ACC112 (cell line): ENCODE results near the gene PDE9A.

Experiments
- H2AFZ ChIP-seq: fragments of 200-600 bp; sonication (generic); one replicate; pipeline ENCODE4 v1.6.0; 2017; ENCODE audit warnings: antibody characterized with exemption, low read length; ENCODE audit not compliant: unreplicated experiment
- H3K27ac ChIP-seq: fragments of 200-600 bp; sonication (generic); 2 replicates; pipeline ENCODE4 v1.5.1; 2014; ENCODE audit warnings: low read depth, mild to moderate bottlenecking, antibody characterized with exemption, low read length, moderate library complexity
- H3K27me3 ChIP-seq: fragments of 200-600 bp; sonication (generic); 2 replicates; pipeline ENCODE4 v1.6.1; 2014; ENCODE audit warnings: mild to moderate bottlenecking, antibody characterized with exemption, low read length, moderate library complexity, mixed read lengths; ENCODE audit not compliant: insufficient read depth
- H3K36me3 ChIP-seq: fragments of 200-600 bp; sonication (generic); 2 replicates; pipeline ENCODE4 v1.6.1; 2016; ENCODE audit warnings: mild to moderate bottlenecking, antibody characterized with exemption, low read length, moderate library complexity, mixed read lengths; ENCODE audit not compliant: insufficient read depth
- H3K4me1 ChIP-seq: fragments of 200-600 bp; sonication (generic); one replicate; pipeline ENCODE4 v1.6.1; 2016; ENCODE audit warnings: low read length, mixed read lengths; ENCODE audit not compliant: insufficient read depth, unreplicated experiment, control insufficient read depth
- H3K4me3 ChIP-seq: fragments of 200-600 bp; sonication (generic); 2 replicates; pipeline ENCODE4 v1.5.1; 2014; ENCODE audit warnings: mild to moderate bottlenecking, low read depth, low read length
- H3K79me2 ChIP-seq: fragments of 200-600 bp; sonication (generic); one replicate; pipeline ENCODE4 v1.6.0; 2016; ENCODE audit warnings: low read length; ENCODE audit not compliant: control insufficient read depth, unreplicated experiment, insufficient read depth

PDE9A gene

GRCh38 chr21:42651515-42652401, 1.7 kb upstream of the PDE9A start:
- Histone ChIP-seq H3K4me1 (peaks cover 9% of the 10 kb centered on the region), H3K4me3 (no peak overlapping the region), H2AFZ (no peak overlapping the region), H3K36me3 (no peaks in the 10 kb centered on the region), H3K79me2 (no peaks in the 10 kb centered on the region), H3K27ac (no peak overlapping the region), H3K27me3 (peaks cover 30% of the 10 kb centered on the region)

- Histone ChIP-seq H3K27ac (no peak overlapping the region), H3K4me1 (peaks cover 9% of the 10 kb centered on the region), H2AFZ (peak overlapping the region; percentile 77), H3K79me2 (no peaks in the 10 kb centered on the region), H3K4me3 (peak overlapping the region; percentile 67), H3K36me3 (no peaks in the 10 kb centered on the region), H3K27me3 (peaks cover 37% of the 10 kb centered on the region)
Observed at GRCh38 chr21:42652527-42653230, 742 bp upstream of the PDE9A start.

GRCh38 chr21:42654179-42654912, 925 bp downstream of the PDE9A start:
- Histone ChIP-seq H3K27ac (no peak overlapping the region), H3K4me3 (peak overlapping the region; percentile 81)

DNA sequence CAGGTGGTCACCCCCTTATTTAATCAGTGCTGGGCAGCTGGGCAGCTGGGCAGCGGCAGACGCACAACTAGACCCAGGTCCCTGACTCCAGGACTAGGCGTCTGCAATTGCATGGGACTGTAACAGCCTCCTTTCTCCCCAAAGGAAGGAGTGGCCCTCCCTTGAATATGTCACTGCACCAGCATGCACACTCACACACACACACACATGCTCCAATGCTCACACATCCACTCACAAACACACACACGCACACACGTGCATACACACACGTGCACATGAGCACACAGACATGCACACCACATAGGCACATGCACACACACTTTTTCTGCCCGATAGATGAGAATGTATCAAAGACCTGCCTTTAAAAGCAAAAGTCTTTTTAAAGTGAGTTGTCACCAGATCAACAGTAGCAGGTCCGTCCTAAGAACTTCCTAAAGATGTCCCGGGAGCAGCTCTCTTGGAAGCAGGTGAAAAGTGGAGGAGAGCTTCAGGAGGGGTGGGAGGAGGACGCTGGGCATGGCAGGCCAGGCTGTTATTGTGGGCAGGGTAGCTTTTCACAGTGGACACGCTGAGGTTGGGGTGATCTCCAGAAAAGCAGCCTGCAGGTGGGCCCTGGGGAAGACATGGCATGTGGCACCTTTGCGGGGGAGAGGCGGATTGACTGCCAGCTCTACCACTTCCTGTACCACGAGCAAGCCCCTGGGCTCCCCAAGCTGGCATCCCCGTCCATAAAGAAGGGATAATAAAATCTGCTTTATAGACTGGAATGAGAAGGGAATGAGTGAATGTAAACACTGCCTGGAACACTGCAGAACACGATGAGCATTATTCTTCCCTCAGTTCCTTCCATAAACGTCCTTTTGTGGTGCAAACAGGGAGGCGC, 1.7 kb downstream of the PDE9A start:
- Histone ChIP-seq H3K36me3 (no peaks in the 10 kb centered on the region), H3K27ac (no peak overlapping the region), H3K79me2 (no peaks in the 10 kb centered on the region), H3K4me3 (peak overlapping the region; percentile 81), H3K27me3 (peaks cover 37% of the 10 kb centered on the region), H3K4me1 (peaks cover 9% of the 10 kb centered on the region), H2AFZ (no peak overlapping the region)

More at GRCh38 chr21:42654179-42654912, 925 bp downstream of the PDE9A start:
- Histone ChIP-seq H3K36me3 (no peaks in the 10 kb centered on the region), H3K79me2 (no peaks in the 10 kb centered on the region), H3K27me3 (peaks cover 37% of the 10 kb centered on the region), H2AFZ (no peak overlapping the region), H3K4me1 (peaks cover 9% of the 10 kb centered on the region)

GRCh38 chr21:42655796-42656770, 2.7 kb downstream of the PDE9A start:
- Histone ChIP-seq H3K27ac (no peak overlapping the region), H2AFZ (no peak overlapping the region), H3K79me2 (no peaks in the 10 kb centered on the region), H3K4me1 (peaks cover 9% of the 10 kb centered on the region), H3K27me3 (peaks cover 37% of the 10 kb centered on the region), H3K36me3 (no peaks in the 10 kb centered on the region), H3K4me3 (no peak overlapping the region)

DNA sequence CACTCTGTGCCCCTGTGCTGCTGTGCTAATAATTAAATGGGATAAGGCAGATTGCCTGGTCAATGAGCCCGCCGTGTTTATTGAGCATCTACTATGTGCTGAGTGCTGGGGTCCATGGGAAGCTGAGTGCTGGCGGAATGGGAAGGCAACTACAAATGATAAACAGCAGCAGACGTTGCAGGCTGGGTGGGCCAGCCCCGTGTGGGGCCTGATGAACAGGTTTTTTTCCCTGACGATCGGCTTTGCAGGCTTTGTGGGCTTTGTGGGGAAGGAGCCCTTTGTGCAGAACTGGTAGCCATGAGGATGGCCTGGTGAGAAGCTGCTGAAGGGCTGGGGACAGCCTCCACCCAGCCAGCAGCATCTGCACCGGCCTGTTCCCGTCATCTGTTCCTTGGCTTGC, 3.5 kb downstream of the PDE9A start:
- Histone ChIP-seq H3K4me1 (peaks cover 9% of the 10 kb centered on the region), H3K27me3 (peaks cover 37% of the 10 kb centered on the region), H3K79me2 (no peaks in the 10 kb centered on the region), H3K27ac (no peak overlapping the region), H2AFZ (no peak overlapping the region), H3K4me3 (no peak overlapping the region), H3K36me3 (no peaks in the 10 kb centered on the region)

DNA sequence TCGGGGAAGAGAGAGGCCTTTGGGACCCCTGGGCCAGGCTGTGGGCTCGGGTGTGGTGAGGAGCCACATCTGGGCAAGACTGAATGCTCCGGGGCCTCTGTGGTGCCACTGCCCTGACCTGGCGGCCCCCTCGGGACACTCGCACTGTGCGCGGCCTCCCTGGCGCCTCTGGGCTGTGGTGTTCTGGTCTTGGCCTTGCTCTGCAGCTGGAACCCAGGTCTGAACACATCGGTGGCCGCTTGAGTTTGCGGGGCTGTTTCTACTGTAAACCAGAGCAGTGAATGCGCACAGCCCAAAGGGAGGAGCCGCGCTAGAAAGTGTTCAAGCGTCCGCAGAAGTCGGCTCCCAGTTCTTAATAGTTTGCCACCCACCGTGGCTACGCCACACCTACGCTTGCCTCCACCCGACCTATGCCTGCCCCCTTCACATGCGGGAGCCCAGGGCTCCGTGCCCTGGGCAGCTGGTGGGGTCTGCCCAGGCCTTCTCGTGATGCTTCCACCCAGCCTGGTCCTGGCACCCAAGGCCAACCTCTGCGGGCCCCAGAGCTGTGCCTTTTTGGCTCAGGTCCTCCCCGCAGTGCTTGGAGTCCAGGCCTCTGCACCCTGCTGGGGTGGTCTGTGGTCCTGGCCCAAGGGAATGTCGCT, 4.4 kb downstream of the PDE9A start:
- H3K4me1 ChIP-seq, result peaks cover 7% of the 10 kb centered on the region
- peaks cover 35% of the 10 kb centered on the region for H3K27me3 ChIP-seq
- no peaks in the 10 kb centered on the region for H3K79me2 ChIP-seq
- no peak overlapping the region for H3K4me3 ChIP-seq
- H3K36me3 ChIP-seq, result no peaks in the 10 kb centered on the region
- no peak overlapping the region for H3K27ac ChIP-seq
- H2AFZ ChIP-seq, result no peak overlapping the region

- no peak overlapping the region for H2AFZ ChIP-seq
- H3K27ac ChIP-seq, result no peak overlapping the region
- H3K4me1 ChIP-seq, result peaks cover 4% of the 10 kb centered on the region
- H3K4me3 ChIP-seq, result no peak overlapping the region
- H3K36me3 ChIP-seq, result no peaks in the 10 kb centered on the region
- H3K79me2 ChIP-seq, result no peaks in the 10 kb centered on the region
- peaks cover 30% of the 10 kb centered on the region for H3K27me3 ChIP-seq
Observed at GRCh38 chr21:42658320-42659105, 5.1 kb downstream of the PDE9A start.
